Measurements from ENCODE around the gene TPPP2.

DNA sequence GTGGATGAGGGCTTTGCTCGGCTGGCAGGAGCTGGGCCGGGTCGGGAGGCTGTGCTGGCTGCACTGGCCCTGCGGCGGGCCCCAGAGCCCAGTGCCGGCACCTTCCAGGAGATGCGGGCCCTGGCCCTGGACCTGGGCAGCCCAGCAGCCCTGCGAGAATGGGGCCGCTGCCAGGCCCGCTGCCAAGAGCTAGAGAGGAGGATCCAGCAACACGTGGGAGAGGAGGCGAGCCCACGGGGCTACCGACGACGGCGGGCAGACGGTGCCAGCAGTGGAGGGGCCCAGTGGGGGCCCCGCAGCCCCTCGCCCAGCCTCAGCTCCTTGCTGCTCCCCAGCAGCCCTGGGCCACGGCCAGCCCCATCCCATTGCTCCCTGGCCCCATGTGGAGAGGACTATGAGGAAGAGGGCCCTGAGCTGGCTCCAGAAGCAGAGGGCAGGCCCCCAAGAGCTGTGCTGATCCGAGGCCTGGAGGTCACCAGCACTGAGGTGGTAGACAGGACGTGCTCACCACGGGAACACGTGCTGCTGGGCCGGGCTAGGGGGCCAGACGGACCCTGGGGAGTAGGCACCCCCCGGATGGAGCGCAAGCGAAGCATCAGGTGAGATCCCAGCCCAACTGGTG, 51.6 kb downstream of the TPPP2 start:
- TF ChIP-seq, protein P1, sequence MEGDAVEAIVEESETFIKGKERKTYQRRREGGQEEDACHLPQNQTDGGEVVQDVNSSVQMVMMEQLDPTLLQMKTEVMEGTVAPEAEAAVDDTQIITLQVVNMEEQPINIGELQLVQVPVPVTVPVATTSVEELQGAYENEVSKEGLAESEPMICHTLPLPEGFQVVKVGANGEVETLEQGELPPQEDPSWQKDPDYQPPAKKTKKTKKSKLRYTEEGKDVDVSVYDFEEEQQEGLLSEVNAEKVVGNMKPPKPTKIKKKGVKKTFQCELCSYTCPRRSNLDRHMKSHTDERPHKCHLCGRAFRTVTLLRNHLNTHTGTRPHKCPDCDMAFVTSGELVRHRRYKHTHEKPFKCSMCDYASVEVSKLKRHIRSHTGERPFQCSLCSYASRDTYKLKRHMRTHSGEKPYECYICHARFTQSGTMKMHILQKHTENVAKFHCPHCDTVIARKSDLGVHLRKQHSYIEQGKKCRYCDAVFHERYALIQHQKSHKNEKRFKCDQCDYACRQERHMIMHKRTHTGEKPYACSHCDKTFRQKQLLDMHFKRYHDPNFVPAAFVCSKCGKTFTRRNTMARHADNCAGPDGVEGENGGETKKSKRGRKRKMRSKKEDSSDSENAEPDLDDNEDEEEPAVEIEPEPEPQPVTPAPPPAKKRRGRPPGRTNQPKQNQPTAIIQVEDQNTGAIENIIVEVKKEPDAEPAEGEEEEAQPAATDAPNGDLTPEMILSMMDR (IDR thresholded peaks at IDR 0.05): no peak
- TF ChIP-seq EZH2 (IDR thresholded peaks at IDR 0.05; ENCODE audit: borderline replicate concordance, insufficient read depth, low read depth, low read length, poor library complexity, severe bottlenecking): no peak

Measured in B cell (primary cell).